Choroid plexus epithelial cell (primary cell): ENCODE data around the gene DARS2.
A peak's percentile ranks its signal among the peaks of the same experiment; 100 is the strongest.
"Not testable (repeated sequence)": the region's sequence is repeated elsewhere in the genome, so short reads cannot be mapped to it uniquely, and the experiment has no call there.

ENCODE experiments used
- DNase-seq: peaks from one replicate; pipeline ENCODE4 v3.0.0-alpha.2; 2010; ENCODE audit warnings: low read depth
- H3K4me3 ChIP-seq: 2 replicates; pipeline ENCODE4 v1.5.1; 2011; ENCODE audit warnings: low read depth, mild to moderate bottlenecking, control low read depth, low read length, moderate library complexity
- TF ChIP-seq, protein P1 (sequence below): conservative IDR thresholded peaks from 2 replicates; pipeline ENCODE4 v1.5.1; 2011; ENCODE audit warnings: low read depth, mild to moderate bottlenecking, control low read depth, inconsistent platforms, low read length, moderate library complexity

The DARS2 gene

DNA sequence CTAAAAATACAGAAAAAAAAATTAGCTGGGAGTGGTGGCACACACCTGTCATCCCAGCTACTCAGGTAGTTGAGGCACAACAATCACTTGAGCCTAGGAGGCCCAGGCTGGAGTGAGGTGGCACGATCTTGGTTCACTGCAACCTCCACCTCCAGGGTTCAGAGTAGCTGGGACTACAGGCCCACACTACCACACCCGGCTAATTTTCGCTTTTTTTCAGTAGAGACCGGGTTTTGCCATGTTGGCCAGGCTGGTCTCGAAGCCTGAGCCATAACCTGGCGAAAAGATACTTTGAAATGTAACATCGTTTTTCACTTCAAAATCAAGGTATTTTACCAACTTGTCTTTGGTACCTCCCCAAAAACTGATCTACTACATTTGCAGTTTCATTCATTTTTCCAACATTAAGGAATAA lies 37.3 kb downstream of the DARS2 start:
- TF ChIP-seq, protein P1, sequence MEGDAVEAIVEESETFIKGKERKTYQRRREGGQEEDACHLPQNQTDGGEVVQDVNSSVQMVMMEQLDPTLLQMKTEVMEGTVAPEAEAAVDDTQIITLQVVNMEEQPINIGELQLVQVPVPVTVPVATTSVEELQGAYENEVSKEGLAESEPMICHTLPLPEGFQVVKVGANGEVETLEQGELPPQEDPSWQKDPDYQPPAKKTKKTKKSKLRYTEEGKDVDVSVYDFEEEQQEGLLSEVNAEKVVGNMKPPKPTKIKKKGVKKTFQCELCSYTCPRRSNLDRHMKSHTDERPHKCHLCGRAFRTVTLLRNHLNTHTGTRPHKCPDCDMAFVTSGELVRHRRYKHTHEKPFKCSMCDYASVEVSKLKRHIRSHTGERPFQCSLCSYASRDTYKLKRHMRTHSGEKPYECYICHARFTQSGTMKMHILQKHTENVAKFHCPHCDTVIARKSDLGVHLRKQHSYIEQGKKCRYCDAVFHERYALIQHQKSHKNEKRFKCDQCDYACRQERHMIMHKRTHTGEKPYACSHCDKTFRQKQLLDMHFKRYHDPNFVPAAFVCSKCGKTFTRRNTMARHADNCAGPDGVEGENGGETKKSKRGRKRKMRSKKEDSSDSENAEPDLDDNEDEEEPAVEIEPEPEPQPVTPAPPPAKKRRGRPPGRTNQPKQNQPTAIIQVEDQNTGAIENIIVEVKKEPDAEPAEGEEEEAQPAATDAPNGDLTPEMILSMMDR = no peak
- DNase-seq = no peak
- no peak overlapping the region for H3K4me3 ChIP-seq

DNA sequence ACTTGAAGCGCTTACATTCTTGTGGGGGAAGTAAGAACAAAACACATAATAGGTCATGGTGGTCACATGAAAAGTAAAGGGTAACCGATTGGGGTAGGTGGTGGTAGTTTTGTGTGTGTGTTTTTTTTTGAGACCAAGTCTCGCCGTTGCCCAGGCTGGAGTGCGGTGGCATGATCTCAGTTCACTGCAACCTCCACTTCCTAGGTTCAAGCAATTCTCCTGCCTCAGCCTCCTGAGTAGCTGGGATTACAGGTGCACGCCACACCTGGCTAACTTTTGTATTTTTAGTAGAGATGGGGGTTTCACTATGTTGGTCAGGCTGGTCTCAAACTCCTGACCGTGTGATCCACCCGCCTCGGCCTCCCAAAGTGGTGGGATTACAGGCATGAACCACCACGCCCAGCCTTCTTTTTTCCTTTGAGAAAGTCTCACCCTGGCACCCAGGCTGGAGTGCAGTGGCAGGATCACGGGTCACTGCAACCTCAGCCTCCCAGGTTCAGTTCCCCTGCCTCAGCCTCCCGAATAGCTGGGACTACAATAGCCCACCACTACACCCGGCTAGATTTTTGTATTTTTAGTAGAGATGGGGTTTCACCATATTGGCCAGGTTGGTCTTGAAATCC lies 37.8 kb downstream of the DARS2 start:
- not testable (repeated sequence) for H3K4me3 ChIP-seq, DNase-seq

DNA sequence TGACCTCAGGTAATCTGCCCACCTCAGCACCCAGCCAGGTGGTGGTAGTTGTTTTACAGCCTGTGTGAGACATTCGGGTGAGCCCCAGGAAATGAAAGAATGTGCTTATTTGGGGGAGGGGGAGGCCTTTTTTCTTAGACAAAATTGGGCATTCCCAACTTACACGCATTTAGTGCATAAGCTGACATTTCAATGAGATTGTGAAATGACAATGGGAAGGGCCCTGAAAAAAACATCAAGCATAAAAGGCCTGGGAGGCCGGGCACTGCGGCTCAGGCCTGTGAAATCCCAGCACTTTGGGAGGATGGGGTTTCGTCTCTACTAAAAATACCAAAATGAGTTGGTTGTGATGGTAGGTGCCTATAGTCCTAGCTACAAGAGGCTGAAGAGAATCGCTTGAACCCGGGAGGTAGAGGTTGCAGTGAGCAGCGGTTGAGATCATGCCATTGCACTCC lies 38.3 kb downstream of the DARS2 start:
- no peak overlapping the region for H3K4me3 ChIP-seq
- no peak for DNase-seq

DNA sequence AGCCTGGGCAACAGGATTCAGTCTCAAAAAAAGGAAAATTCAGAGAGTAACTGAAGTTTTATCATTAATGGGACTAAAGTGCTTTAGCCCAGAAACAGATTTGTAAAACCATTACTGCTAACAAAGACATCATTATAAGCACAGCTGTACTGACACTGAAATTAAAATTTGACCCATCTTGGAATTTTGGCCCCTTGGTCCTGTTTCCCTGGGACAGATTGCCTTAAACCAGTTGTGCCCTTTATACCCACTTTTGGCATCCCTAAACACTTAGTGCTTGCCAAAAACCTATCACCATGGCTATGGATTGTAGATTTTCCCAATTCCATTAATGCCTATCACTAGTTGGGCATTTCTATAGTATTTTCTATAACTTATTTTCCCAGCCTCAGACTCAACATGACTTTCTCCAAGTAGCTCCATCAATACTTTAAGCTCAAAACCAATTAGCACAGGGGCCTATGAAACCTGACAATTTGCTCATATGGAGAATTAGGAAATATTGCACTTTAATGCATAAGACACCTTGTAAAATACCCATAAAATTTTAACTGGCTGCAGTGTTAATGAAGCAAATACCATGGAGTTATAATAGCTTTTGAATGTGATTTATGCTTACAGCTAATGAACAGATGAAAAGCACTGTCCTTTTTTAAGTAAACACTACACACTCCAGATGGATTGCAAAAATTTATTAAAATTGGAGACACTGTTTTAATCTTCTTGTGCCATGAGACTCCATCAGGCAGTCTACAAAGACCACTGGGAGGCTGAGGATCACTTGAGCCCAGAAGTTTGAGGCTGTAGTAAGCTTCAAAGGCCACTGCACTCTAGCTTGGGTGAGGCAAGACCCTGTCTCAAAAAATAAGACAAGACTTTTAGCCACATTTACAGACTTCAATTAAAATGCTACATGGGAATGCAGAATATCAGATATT lies 39.0 kb downstream of the DARS2 start:
- TF ChIP-seq, protein P1 = no peak
- DNase-seq = no peak
- H3K4me3 ChIP-seq = no peak overlapping the region

More for the DNA sequence above, 38.3 kb downstream of the DARS2 start:
- TF ChIP-seq, protein P1 = no peak

DNA sequence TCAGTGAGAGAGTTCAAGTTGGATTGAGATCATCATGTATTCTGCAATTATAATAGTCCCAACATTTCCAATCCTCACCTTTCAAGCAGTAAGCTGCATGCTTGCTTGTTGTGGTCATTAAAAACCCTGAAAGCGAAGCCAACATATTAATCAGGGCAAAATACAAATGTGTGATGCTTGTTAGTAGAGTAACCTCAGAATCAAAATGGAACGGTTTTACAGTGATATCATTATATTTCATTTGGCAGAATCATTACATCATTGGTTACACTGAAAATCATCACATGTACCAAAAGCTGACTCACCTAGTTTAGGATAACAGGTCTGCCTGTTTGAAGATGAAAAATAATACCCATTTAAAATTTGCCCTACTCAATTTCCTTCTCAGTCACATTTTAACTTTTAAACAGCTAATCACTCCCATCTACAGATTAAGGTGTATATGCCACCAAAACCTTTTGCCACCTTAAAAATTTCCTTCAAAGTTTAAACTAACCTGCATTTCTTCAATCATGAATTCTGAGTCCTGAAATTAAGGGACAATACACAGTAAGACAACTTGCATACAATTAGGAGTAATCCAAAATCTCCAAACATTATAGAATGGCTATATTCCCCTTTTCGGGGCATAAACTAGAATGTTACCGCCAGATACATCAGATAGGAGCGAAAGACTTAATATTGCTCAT lies 39.9 kb downstream of the DARS2 start:
- H3K4me3 ChIP-seq = peak overlapping the region; percentile 31
- no peak for DNase-seq

DNA sequence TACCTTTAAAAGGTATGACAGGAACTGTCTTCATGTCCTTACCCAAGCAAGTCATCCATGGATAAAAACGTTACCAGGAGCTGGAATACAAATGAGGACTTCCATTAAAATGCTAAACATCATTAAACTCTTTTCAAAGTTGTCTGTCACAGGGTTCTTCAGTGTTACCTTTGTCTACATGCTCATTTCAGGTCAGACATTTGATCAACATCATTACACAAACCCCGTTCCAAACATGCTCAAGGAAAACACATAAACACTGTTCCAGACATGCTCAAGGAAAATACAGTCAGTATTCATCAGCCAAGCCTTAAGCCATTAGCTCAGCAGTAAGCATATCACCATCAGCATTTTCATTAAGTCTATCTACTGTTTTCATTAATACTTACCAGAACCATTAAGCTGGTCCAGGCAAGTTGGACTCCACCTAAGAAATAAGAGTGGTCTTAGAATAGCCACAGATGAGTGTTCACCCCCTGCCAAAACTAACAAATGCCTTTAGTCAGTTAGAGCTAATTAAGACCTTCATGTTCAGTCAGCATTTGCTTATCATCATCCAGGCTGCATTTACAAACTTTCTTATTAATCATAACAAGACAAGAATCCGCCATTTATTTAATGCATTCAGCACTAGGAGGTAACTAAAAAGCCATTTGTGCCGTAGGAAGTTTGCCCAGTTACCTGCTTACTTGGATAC lies 41.1 kb downstream of the DARS2 start:
- TF ChIP-seq, protein P1 = no peak
- peak overlapping the region; percentile 87 for H3K4me3 ChIP-seq
- no peak for DNase-seq

More for the DNA sequence above, 39.9 kb downstream of the DARS2 start:
- TF ChIP-seq, protein P1 = no peak
